GM21447 (cell line): ENCODE data around the gene HPRT1.

Experiments used
- ATAC-seq: cut with Tn5 transposase; IDR thresholded peaks from one replicate; pipeline ENCODE4 v1.9.1; 2021; ENCODE audit not compliant: unreplicated experiment

Gene HPRT1

DNA sequence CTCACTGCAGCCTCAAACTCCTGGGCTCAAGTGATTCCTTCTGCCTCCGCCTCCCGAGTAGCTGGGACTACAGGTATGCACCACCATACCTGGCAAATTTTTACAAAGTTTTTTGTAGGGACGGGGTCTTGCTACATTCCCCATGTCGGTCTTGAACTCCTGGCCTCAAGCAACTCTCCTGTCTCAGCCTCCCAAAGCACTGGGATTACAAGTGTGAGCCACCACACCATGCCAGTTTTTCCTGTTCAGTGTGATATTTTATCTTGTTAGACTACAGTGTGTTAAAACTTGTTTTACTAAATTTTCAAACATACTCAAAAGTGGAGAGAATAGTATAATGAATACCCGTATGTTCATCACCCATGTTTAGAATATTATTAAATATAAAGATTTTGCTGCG lies 12.1 kb downstream of the HPRT1 start:
- ATAC-seq = no peak

DNA sequence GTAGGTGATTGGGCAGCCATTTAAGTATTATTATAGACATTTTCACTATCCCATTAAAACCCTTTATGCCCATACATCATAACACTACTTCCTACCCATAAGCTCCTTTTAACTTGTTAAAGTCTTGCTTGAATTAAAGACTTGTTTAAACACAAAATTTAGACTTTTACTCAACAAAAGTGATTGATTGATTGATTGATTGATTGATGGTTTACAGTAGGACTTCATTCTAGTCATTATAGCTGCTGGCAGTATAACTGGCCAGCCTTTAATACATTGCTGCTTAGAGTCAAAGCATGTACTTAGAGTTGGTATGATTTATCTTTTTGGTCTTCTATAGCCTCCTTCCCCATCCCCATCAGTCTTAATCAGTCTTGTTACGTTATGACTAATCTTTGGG lies 16.3 kb downstream of the HPRT1 start:
- ATAC-seq = no peak

DNA sequence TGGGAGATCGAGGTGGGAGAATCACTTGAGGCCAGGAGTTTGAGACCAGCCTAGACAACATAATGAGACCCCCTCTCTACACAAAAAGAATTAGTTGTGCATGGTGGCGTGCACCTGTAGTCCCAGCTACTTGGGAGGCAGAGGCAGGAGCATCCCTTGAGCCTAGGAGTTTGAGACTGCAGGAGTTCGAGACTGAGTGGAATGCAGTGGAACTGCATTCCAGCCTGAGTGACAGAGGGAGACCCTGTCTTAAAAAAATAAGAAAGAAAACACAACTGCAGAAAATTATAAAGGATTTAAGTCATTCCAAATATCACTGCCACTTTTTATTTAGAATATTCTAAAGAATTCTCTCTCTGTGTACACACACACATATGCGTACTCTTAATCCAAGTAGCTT lies 18.4 kb downstream of the HPRT1 start:
- no peak for ATAC-seq

DNA sequence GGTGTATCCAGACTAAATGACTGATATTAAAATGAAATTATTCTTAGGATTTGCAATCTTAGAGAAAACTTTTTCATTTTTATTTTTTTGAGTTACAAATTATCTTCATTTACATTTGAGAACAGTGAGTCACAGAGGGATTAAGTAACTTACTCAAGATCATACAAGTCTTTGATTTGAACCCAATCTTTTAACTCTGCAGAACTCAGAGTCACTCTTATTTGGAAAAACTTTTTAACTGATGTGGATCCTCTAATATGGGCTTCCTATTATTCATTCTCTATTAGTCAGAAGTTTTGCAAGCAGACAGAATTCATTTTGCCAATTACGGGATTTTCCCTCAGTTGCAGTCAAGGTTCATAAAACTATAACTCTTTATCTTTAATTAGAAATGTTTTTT lies 20.1 kb downstream of the HPRT1 start:
- ATAC-seq = no peak

DNA sequence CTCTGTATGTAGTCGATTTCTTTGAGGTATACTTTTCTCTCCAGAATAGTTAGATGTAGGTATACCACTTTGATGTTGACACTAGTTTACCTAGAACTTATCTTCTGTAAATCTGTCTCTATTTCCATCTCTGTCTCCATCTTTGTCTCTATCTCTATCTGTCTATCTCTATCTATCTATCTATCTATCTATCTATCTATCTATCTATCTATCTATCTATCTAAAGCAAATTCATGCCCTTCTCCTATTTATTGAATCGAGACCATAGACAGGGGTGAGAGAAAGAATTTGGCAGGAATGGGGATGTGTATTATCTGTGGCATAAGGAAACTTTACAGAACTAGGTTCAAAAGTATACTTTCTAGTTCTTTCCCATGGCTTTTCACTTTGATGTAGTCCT lies 21.4 kb downstream of the HPRT1 start:
- no peak for ATAC-seq

DNA sequence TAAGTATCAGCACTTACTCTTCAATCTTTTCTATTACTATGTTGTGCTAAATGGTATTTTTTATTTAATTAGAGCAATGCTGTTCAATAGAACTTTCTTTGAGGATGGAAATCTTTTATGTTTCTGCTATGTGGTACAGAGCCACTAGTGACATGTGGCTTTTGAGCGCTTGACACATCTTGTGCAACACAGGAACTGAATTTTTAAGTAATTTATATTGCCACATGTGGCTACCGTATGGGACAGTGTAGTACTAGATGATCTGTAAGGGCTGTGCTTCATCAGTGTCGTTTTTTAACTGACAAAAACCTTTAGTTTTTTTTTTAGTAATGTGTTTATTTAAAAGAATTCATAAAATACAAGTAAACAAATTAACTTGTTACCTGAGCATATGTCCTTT lies 22.4 kb downstream of the HPRT1 start:
- no peak for ATAC-seq

DNA sequence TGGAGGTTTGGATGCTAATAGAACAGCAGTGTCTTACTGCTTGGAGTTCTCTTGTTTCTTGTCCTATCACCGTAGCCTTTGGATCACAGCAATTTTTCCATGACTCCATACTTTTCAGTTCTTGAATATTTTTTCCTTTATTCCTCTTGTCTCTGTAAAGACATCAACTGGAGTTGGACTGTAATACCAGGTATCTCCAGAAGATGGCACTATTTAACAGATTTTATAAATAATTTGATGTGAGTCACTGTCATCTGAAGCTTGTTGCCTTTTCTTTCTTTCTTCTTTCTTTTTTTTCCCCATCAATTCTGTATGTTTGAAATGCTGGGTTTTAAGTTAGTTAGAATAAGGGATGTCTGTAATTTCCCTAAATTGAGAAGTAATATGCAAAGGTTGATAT lies 24.1 kb downstream of the HPRT1 start:
- ATAC-seq = no peak

DNA sequence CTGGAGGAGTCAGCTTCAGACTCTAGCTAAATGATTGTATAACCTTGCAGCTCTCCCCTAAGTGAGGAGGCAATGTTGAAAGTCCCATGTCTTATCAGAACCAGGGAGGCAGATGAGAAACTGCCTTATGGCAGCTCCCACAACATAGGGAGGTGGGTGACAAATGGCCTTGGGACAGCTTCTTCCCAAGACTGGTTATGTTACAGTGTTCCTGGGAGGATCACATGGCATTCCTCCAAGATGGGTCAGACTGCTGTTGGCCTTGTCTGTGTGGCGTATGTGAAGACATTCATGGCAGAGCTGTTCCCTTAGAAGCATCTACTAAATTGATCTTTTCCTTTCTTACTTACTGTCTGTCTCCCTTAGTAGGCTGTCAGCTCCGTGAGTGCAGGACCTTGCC lies 42.0 kb downstream of the HPRT1 start:
- no peak for ATAC-seq

DNA sequence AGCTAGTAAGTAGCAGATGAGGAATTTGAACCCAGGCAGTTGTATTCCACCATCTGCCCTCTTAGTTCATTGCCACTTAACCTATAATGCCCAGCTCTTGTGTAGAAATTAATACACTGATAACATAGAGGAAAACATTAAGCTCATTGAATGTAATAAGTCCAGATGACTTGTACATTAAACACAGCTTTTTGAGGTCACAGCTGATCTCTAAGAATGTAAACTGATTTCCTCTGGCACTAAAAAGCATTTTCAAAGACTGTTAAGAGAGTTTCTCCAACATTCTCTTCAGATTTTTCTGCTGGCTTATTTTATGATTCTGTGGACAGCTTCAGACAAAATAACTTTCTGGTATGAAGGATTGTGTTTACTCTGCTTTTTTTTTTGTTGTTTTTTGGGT lies 42.7 kb downstream of the HPRT1 start:
- ATAC-seq = no peak

DNA sequence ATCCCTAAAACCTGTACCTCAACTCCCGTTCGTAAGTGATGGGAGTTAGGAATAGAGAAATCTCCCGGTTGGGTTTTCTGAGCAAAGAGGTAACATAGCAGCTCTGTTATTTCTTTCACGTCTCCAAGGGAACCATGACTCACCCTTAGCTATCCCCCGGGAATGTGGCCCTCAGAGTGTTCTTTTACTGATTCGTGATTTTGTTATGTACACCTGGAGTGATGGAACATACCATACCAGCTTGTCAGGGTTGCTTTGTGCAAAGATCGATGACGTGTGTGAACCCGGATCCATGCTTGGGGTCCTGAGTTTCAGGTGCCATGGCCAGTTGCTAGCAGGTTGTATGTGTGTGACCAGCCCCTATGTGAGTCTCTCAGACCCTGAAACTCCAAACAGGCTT lies 52.6 kb downstream of the HPRT1 start:
- ATAC-seq = no peak

DNA sequence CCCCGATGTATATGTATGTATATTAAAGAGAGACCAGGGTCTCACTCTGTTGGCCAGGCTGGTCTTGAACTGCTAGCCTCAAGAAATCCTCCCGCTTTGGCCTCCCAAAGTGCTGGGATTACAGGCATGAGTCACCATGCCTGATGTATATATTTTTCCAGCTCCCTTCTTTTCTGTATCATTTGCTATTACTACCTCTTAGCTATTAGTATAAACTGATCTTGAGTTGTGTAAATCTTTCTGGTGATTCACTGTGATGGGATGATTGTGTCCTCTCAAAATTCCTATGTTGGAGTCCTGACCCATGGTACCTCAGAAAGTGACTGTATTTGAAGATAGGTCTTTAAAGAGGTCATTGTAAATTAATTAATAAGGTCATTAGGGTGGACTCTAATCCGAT lies 53.1 kb downstream of the HPRT1 start:
- no peak for ATAC-seq

DNA sequence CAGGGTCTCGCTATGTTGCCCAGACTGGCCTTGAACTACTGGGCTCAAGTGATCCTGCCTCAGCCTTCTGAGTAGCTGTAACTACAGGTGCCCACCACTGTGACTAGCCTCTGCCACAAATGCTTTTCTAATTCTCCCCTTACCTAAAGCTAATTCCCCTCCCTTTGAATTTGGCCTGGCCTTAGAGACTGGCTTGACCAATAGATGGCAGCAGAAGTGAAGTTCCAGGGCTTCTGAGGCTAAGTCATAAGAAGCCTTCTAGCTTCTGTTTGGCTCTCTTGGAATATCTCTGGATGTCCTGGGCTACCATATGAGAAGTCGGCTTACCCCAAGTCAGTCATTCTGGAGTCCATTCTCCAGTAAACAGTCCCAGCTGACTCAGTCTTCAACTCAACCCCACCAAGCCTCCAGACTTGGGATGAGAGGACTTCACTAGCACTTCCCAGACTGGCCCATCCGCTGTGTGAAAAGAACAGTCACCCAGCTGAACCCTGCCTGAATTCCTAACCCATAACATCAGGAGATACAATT lies 61.0 kb downstream of the HPRT1 start:
- no peak for ATAC-seq

DNA sequence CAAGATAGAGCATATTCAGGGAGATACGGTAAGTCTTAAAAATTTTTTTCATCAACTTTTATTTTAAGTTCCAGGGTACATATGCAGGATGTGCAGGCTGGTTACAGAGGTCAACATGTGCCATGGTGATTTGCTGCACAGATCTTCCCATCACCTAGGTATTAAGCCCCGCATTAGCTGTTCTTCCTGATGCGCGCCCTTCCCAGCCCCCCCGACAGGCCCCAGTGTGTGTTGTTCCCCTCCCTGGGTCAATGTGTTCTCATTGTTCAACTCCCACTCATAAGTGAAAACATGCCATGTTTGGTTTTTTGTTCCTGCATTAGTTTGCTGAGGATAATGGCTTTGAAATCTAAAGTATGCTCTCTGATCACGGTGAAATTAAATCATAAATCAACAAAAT lies 64.2 kb downstream of the HPRT1 start:
- ATAC-seq = no peak

DNA sequence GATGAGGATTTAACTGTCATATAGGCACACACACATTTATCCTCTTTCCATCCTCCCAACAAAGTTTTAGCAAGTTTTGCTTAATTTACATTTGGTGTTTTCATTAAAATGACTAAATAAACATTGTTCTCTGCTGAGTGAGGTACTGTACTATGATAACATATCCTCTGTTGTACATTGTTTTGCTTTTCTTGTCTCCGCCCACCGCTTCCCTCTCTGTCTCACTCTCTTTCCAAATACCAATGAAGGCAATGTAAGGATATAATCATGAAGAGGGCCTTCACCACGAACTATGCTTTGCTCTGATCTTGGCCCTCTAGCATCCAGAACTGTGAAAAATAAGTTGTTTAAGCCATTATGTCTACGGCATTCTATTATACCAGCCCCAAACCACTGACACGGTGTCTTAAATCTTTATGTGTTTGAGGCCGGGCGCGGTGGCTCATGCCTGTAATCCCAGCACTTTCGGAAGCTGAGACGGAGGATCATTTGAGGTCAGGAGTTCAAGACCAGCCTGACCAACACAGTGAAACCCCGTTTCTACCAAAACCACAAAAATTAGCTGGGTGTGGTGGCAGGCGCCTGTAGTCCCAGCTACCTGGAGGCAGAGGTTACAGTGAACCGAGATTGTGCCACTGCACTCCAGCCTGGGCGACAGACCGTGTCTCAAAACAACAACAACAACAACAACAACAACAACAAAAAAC lies 65.3 kb downstream of the HPRT1 start:
- ATAC-seq = no peak

DNA sequence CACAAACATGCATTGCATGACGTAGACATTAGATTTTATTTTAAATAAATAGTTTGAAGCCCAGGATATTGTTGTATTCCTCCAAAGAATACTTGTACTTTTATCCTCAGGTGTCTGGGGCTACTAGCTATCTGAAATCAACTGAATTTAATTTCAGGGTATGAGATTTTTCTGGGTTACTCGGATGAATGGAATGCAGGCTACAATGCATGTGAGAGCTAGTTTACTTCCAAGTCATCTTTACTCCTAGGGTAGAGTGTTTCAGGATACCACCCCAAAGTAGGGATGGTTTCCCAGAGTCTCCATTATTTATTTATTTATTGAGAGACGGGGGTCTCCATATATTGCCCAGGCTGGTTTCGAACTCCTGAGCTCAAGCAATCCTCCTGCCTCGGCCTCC lies 66.4 kb downstream of the HPRT1 start:
- ATAC-seq = no peak

DNA sequence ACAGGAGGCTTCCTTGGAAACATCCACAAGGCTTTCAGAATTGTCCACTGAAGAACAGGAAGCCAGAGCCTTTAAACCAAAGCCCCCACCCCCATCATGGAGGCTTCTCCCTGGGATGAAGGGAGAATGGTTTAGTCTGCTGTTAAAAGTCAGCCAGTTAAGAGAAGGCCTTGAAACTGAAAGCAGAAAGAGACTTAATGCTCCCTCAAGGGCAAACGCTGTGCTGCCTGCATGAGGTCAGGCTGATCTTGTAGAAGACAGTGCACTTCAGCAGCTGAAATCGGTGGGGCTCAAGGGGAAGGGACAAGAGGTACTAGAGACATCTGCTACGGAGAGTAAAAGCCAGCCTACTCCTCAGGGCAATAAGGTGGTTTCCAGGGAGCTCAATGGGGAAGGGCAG lies 69.0 kb downstream of the HPRT1 start:
- no peak for ATAC-seq

DNA sequence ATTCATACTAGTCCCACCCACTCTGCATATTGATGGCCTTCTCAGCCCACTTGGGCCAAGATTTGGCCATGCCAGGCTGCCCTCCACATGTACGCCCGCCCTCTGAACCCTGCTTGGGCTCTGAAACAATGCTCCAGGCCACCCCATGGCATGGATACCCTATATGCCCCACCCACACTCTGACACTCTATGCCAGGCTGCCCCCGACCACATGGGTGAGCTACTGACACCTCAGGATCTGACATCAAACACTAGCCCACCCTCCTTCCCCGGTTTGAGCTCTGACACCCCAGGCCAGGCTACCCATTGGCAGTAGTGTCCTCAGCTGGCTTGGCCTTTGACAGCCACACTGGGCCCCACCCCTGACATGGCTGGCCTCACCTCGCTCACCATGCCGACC lies 69.5 kb downstream of the HPRT1 start:
- no peak for ATAC-seq

DNA sequence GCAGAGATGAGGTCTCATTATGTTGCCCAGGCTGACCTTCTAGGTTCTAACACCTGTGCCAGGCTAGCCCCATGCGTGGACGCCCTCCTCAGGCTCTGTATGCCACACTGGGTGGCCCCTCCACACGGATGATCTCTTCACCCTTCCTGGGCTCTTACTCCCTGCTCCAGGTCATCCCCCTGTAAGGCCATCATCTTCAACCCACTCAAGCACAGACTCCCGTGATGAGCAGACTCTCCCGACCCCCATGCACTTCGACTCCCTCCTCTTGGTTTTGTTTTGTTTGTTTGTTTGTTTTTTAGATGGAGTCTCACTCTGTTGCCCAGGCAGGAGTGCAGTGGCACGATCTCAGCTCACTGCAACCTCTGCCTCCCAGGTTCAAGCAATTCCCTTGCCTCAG lies 70.9 kb downstream of the HPRT1 start:
- no peak for ATAC-seq

DNA sequence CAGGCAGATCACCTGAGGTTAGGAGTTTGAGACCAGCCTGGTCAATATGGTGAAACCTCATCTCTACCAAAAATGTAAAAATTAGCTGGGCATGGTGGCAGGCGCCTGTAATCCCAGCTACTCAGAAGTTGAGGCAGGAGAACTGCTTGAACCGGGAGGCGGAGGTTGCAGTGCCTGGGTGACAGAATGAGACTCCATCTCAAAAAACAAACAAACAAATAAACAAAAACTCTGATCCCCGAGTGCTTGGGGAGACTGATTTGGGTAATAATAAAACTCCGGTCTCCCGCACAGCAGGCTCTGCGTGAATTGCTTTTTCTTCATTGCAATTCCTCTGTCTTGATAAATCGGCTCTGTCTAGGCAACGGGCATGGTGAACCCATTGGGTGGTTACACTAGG lies 73.4 kb downstream of the HPRT1 start:
- no peak for ATAC-seq

DNA sequence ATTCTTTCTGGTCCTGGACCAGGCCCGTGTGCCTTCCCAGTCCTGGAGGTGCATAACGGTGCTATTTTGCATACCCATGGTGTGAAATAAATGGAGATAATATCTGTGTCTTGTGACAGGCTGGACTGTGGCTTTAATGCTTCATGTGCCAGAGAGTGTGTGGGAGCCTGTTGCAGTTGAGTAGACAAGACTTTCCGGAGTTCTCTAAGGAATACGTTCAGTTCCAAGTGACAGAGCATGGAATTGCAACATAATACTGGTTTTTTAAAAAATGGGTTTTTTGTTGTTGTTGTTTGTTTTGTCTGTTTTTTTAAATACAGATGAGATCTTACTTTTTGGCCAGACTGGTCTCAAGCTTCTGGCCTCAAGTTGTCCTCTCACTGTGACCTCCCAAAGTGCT lies 74.0 kb downstream of the HPRT1 start:
- ATAC-seq = no peak

DNA sequence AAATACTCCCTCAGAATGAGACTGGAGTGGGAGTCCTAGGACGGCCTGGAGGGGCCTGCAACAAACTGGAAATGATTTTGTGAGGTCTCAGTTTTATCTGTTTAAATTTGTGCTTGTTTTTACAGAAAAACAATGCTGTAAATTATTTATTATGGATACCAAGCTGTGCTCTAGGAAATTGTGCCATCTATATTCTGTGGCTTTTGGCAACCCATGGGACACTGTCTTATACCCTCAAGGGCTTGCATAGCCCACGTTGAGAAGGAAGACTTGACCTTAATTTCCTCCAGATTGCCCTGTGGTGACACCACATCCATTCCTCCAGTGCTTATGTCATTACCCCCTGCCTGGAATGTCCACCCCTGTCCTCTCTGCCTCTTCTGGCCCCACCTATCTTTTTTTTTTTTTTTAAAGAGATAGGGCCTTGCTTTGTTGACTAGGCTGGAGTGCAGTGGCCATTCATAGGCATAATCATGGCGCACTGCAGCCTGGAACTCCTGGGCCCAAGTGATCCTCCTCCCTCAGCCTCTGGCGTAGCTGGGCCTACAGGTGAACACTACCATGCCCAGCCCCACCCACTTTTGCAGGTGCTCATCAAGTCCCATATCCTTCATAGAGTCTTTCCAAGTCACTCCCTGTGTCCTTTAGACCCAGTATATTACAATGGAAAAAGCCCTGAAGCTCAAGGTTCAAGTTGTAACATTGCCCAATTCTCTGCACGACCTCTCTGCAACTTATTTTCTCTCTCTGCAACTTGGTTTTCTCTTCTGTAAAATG lies 77.4 kb downstream of the HPRT1 start:
- no peak for ATAC-seq

DNA sequence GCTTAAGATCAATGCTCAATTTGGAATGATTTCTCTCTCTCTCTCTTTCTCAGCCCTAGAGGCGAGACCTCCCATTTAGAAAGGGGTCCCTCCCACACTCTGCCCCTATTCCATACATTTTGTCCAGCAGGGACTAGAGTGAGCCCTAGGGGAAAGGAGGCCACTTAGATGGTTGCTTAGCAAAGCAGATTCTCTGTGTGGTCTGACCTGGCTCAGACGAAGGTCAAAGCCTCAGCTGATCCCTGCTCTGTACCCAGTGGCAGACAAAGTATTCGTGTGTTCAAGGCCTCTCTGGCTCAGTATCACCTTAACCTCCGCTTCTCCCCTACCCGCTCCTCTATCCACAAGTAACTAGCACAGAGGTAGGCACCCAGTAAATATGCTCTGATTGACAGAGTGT lies 78.4 kb downstream of the HPRT1 start:
- no peak for ATAC-seq

DNA sequence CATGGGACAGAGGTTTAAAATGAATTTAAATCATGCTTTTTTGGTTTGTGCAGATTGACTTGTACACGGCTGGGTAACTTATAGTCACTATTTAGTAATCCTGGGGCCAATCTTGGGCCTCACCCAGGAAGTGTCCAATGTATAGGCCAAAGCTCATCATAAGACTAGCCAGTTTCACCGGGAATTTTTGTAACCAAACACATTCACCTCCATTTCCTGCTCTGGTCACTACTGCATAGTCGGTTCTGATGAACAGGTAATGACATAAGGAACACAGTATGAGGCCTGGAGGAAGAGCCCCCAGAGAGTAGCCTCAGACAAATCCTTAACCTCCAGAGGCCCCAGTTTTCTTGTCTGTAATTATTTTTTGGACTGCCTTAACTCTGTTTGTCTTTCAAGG lies 81.9 kb downstream of the HPRT1 start:
- no peak for ATAC-seq
